C4-2B (cell line): ENCODE results near the gene ANG.
"Not testable (repeated sequence)": the region's sequence is repeated elsewhere in the genome, so short reads cannot be mapped to it uniquely, and the experiment has no call there.

Source experiments
- H3K27ac ChIP-seq: fragments of 450-650 bp; 2 replicates; pipeline ENCODE4 v1.5.1; 2017
- CTCF ChIP-seq: fragments of 450-650 bp; conservative IDR thresholded peaks from 2 replicates; pipeline ENCODE4 v1.5.1; 2017; ENCODE audit warnings: mild to moderate bottlenecking
- ZFX ChIP-seq: fragments of 450-650 bp; IDR thresholded peaks from 2 replicates; pipeline ENCODE4 v1.6.1; 2017

ANG gene

GRCh38 chr14:20688167-20688839 lies at the start of gene ANG:
Gene ANG (plus strand): TSS chr14:20688764. CDS start chr14:20693565, 4,801 bp downstream.
- peak within 1 kb of the TSS; percentile 72 for H3K27ac ChIP-seq
- no peak for TF ChIP-seq CTCF
- no peak for TF ChIP-seq ZFX

- H3K27ac ChIP-seq = no peak within 1 kb of the TSS
- TF ChIP-seq ZFX (no peak), CTCF (no peak)
Measured at GRCh38 chr14:20641591-20641990, 47.0 kb upstream of the ANG start, which contains the start of gene OR6S1. Gene OR6S1 (minus strand): TSS chr14:20641691. CDS start chr14:20641691, 0 bp downstream.

GRCh38 chr14:20642182-20642581 lies 46.4 kb upstream of the ANG start:
- TF ChIP-seq CTCF (no peak), ZFX (no peak)
- no peak overlapping the region for H3K27ac ChIP-seq

GRCh38 chr14:20642755-20643154 lies 45.8 kb upstream of the ANG start:
- H3K27ac ChIP-seq = not testable (repeated sequence)

- H3K27ac ChIP-seq = no peak overlapping the region
- no peak for TF ChIP-seq ZFX
- no peak for TF ChIP-seq CTCF
Measured at GRCh38 chr14:20644520-20644919, 44.0 kb upstream of the ANG start.

GRCh38 chr14:20645481-20645880 lies 43.1 kb upstream of the ANG start:
- TF ChIP-seq CTCF (no peak), ZFX (no peak)
- H3K27ac ChIP-seq = no peak overlapping the region

GRCh38 chr14:20652996-20653975 lies 35.3 kb upstream of the ANG start:
- H3K27ac ChIP-seq = no peak overlapping the region
- TF ChIP-seq CTCF = no peak
- no peak for TF ChIP-seq ZFX
